AG04450 (cell line): ENCODE measurements around the gene ZNF30. TPM values are rescaled to one million over a fixed set of nuclear protein-coding genes. Genes with fewer than 3 reads are reported as not detected.

Experiments used
- CTCF ChIA-PET: fragments of 300-600, 350-600 bp; formaldehyde crosslinking; extraction: SDS; loops from one replicate; lab custom pipeline; 2022; ENCODE audit warnings: antibody characterized with exemption, inconsistent platforms; lab: Charles Lee
- POLR2A ChIA-PET: fragments of 350-600 bp; formaldehyde crosslinking; extraction: SDS; loops from one replicate; lab custom pipeline; 2021; ENCODE audit warnings: antibody characterized with exemption, inconsistent platforms; lab: Yijun Ruan, JAX
- DNase-seq: peaks from one replicate; pipeline ENCODE4 v3.0.0-alpha.2; 2011; ENCODE audit warnings: low read depth, low spot score
- H3K27ac ChIP-seq: one replicate; pipeline ENCODE4 v1.5.1; 2012; ENCODE audit warnings: low read depth, low read length, control low read depth
- H3K27me3 ChIP-seq: one replicate; pipeline ENCODE4 v1.6.0; 2012; ENCODE audit warnings: low read length; ENCODE audit not compliant: control insufficient read depth, insufficient read depth
- H3K4me3 ChIP-seq: 2 replicates; pipeline ENCODE4 v1.5.1; 2011; ENCODE audit warnings: mild to moderate bottlenecking, low read depth, low read length, control low read depth
- H3K9me3 ChIP-seq: 2 replicates; pipeline ENCODE4 v1.5.1; 2012; ENCODE audit warnings: low read length; ENCODE audit not compliant: control insufficient read depth, insufficient read depth
- polyA plus RNA-seq: library from polyadenylated mRNA; depleted of rRNA; stranded (reverse); fragments of >200 nt; gene quantifications from 2 replicates; pipeline ENCODE4 v1.2.3, GENCODE V29; 2011
- TF ChIP-seq, protein P1 (sequence below): IDR thresholded peaks from 2 replicates; pipeline ENCODE4 v1.5.1; 2011; ENCODE audit warnings: low read depth, low read length, control low read depth, inconsistent platforms

Gene ZNF30
- polyA plus RNA-seq, 1 experiment, result 3.1 TPM

GRCh38 chr19:34943861-34944573 is 17.3 kb downstream of the ZNF30 start:
- no peak for DNase-seq
- POLR2A ChIA-PET, result no interaction called here
- no peaks in the 10 kb centered on the region for H3K27me3 ChIP-seq
- peaks cover 30% of the 10 kb centered on the region for H3K9me3 ChIP-seq
- CTCF ChIA-PET, result interaction anchor here (0.6 kb wide), 1 partner anchor 9 kb away, joined by 4 read pairs; no protein-coding TSS in a partner anchor
- TF ChIP-seq, protein P1, sequence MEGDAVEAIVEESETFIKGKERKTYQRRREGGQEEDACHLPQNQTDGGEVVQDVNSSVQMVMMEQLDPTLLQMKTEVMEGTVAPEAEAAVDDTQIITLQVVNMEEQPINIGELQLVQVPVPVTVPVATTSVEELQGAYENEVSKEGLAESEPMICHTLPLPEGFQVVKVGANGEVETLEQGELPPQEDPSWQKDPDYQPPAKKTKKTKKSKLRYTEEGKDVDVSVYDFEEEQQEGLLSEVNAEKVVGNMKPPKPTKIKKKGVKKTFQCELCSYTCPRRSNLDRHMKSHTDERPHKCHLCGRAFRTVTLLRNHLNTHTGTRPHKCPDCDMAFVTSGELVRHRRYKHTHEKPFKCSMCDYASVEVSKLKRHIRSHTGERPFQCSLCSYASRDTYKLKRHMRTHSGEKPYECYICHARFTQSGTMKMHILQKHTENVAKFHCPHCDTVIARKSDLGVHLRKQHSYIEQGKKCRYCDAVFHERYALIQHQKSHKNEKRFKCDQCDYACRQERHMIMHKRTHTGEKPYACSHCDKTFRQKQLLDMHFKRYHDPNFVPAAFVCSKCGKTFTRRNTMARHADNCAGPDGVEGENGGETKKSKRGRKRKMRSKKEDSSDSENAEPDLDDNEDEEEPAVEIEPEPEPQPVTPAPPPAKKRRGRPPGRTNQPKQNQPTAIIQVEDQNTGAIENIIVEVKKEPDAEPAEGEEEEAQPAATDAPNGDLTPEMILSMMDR, result no peak
- H3K4me3 ChIP-seq, result no peak overlapping the region
- H3K27ac ChIP-seq, result no peak overlapping the region

DNA sequence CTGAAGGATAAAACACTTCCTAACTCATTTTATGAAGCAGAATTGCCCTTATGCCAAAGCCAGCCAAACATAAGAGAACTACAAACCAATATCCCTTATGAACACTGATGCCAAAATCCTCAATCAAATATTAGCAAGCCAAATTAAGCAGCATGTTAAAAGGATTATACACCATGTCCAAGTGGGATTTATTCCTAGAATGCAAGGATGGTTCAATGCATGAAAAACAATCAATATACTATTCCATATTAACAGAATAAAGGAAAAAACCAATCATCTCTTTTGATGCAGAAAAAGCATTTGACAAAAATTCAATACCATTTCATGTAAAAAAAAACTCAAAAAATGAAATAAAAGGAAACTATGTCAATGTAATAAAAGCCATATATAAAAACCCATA is 26.4 kb downstream of the ZNF30 start:
- DNase-seq, result no peak
- H3K27me3 ChIP-seq, result no peaks in the 10 kb centered on the region
- H3K27ac ChIP-seq, result no peak overlapping the region
- TF ChIP-seq, protein P1, result no peak
- ChIA-PET POLR2A (no interaction called here), CTCF (no interaction called here)
- peaks cover 26% of the 10 kb centered on the region for H3K9me3 ChIP-seq
- no peak overlapping the region for H3K4me3 ChIP-seq

DNA sequence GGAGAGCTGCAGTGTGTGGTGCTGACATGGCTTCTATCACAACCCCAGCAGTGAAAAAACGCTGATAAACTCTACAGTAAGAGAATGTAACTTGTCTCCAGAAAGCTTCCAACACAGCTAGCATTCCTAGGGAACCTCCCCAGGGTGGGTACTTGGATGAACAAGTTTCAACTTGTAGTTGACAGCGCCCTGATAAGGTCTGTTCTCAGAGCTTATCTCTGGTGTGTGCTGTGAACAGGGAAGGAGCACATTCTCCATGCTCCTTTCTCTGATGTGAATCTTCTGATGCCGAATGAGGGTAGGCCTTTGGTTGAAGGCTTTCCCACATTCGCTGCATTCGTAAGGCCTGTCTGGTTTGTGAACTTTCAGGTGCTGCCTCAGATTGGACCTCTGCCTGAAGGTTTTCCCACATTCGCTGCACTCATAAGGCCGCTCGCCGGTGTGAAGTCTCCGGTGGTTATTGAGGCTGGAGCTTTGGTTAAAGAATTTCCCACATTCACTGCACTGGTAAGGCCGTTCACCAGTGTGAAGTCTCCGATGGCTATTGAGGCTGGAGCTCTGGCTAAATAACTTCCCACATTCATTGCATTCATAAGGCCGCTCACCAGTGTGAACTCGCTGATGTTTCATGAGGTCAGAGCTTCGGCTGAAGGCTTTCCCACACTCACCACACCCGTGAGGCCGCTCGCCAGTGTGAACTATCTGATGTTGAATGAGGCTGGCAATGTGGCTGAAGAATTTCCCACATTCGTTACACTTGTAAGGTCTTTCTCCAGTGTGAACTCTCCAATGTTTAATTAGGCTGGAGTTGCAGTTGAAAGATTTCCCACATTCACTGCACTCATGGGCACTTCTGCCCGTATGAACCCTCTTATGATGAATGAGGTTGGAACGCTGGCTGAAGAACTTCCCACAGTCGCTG is 31.4 kb downstream of the ZNF30 start:
- Histone ChIP-seq H3K27ac (no peak overlapping the region), H3K9me3 (peaks cover 56% of the 10 kb centered on the region), H3K27me3 (no peaks in the 10 kb centered on the region), H3K4me3 (no peak overlapping the region)
- ChIA-PET CTCF (no interaction called here), POLR2A (no interaction called here)
- no peak for DNase-seq
- TF ChIP-seq, protein P1, result no peak

GRCh38 chr19:34959021-34959420 is 32.3 kb downstream of the ZNF30 start:
- Histone ChIP-seq H3K4me3 (no peak overlapping the region), H3K9me3 (peaks cover 59% of the 10 kb centered on the region), H3K27me3 (no peaks in the 10 kb centered on the region), H3K27ac (no peak overlapping the region)
- CTCF ChIA-PET, result no interaction called here
- POLR2A ChIA-PET, result no interaction called here
- TF ChIP-seq, protein P1, result no peak
- no peak for DNase-seq
